NOMO-1 treated with DMSO at 0.1 percent for 48 hours (cell line): ENCODE measurements around the gene YWHAQ.
A peak's percentile ranks its signal among the peaks of the same experiment; 100 is the strongest.

Experiments
- DNase-seq: peaks from one replicate; lab custom pipeline; 2025; ENCODE audit not compliant: unreplicated experiment; lab: John Stamatoyannopoulos, UW

Gene YWHAQ

DNA sequence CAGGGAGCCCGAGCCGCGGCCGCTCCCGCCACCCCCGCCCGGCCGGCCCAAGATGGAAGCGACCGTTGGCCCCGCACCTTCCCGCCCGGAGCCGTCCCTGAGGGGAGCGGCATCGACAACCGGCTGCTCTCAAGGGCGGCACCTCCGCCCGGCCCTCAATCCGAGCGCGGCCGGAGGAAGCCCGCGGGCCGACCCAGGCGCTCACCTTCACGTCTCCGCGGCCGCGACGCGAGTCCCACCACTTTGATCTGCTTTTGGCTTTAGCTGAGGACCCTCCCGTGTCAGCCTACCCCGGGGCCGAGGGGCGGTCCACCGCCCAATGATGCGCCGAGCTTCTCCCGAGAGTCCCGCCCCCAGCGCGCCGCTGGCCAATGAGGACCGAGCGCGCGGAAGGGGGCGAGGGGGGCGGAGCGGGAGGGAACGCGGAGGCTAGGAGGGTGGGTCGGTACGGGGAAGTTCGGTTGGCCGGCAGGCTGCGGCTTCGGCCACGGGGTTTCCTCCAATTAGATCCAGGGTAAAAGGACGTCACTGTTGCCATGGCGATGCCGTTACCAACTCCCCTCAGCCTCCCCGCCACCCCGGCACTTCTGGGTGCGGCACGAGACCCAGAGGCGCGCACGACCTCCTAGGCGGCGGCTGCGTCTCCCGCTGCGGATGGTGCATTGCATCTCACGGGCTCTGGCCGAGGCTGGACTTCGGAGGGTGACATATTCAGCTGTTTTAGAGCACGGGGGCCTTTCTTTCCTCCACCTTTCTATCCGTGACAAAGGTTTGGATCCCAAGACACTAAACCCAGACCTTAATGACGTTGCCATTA lies at the start of gene YWHAQ:
TSS of gene YWHAQ (minus strand) at position 262 of the 817 bp plus-strand sequence. CDS start 545 bp downstream, outside the sequence.
- peak; percentile 98 for DNase-seq

DNA sequence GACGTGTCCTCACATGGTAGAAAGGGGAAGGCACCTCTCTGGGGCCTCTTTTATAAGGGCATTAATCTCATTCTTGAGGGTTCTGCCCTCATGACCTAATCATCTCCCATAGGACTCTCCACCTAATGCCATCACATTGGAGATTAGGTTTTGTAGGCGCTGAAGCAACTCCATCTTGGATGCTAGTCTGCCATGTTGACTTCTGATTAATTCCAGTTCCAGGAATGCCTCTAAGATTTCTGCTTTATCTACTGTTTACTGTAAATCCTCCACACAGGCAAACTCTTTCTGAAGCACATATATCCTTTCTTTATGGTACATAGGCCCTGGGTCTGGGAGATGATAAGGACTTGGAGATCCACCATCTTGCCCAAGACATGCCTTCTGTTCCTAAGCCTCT lies 49.3 kb upstream of the YWHAQ start:
- no peak for DNase-seq

DNA sequence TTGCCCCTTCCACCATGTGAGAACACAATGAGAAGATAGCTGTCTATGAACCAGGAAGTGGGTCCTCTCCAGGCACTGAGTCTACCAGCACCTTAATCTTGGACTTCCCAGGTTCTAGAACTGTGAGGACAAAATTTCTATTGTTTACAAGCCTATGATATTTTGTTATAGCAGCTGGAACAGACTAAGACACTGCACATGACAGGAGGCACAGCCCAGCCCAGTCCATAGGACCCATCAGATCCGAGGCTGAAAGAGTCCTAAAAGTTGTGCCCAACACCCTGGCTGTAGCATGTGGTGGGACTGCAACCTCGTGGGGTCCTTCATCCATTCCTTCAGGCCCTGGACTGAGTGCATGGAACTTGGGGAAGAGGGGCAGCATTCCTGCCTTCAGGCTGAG lies 48.4 kb upstream of the YWHAQ start:
- DNase-seq, result no peak

DNA sequence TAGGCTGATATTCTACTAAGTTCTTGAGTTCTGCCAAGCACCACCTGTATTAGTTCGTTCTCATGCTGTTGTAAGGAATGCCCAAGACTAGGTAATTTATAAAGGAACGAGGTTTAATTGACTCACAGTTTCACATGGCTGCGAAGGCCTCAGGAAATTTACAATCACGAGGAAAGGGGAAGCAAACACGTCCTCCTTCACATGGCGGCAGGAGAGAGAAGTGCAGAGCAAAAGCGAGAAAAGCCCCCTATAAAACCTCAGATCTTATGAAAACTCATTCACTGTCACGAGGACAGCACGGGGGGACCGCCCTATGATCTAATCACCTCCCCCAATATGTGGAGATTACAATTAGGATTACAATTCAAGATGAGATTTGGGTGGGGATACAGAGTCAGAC lies 47.7 kb upstream of the YWHAQ start:
- peak; percentile 26 for DNase-seq

DNA sequence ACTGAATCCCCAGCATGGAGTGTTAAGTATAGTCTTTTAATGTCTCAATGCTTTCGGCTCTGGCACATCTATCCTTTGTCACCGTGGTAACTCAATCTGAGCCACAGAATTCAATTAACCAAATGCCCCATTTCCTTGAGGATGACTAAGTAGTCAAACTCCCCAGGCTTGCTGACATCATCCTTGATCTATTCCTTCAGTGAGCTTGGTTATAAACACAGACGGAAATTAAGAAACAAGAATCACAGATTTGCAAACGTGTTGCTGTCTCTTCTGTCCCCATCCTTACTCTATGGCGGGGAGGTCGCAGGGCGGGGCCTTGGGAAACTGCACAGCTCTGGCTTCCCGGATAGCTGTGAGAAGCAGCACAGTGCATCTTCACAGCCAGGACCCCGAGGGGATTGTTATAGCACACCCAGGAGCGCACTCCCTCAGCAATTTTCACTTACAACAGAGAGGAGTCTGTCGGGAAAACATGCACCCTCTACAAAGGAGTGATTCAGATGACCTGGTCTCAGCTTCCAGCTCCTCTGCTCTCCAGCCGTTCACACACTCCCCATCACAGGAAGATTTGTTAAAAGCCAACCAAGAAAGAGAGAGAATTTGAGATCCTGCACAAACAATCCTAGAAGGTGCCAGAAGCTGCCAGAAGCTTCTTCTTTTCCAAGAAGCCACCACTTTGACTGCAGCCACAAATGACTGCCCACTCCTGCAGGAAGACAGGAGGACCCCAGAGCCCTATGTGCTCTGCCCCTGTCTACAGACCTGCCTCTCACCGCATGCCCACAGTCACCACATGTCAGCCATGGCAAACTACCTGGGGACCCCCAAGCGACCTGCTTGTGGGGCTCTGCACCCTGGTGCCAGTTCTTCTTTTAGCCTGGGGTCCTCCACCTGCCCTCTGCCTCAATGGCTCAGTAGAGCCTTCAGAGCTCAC lies 44.9 kb upstream of the YWHAQ start:
- DNase-seq, result peak; percentile 22

DNA sequence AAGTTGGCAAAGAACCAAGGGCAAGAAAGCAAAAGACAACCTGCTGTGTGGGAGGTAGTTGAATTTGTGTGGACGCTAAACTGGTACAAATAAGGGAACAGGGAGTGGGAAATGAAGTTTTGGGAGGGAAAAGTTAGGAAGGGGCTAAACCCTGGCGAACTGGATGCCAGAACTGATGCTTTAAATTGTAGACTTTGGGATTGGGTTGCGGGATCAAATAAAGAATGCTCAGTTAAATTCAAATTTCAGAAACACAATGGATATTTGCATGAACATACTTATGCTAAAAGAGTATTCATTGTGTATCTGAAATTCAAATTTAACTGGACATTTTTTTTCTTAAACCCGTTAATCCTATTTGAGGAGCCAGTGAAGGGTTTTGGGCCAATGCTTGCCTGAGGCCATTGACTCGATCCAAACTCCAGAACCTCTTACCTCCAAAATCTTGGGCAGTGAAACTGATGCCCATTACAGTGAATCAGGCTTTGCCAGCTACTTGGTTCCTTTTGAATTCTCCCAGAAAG lies 44.2 kb upstream of the YWHAQ start:
- no peak for DNase-seq

DNA sequence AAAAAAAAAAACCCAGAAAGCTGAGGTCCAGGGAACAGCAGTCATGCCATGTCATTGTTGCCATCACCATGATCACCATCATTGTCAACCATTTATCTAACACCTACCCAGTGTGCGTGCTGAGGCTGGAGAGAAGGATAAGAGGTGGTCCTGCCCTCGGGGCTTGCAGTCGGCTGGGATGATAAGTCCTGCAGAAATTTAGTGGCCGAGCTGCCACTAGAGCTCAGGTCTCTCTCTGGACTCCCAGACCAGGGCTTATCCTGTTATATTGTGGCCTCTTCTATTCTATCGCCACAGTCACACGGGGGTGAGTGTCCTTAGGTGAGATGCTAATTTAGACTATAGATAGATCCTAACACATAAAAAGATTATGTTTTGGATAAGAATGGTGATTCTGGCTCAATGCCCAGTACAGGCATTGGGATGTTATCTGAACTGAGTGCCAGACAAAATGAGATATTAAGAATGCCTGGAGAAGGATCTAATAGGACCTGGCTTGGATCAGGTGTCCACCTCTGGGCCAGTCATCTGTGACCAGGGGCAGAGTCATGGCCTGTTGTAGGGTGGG lies 43.2 kb upstream of the YWHAQ start:
- DNase-seq, result no peak

DNA sequence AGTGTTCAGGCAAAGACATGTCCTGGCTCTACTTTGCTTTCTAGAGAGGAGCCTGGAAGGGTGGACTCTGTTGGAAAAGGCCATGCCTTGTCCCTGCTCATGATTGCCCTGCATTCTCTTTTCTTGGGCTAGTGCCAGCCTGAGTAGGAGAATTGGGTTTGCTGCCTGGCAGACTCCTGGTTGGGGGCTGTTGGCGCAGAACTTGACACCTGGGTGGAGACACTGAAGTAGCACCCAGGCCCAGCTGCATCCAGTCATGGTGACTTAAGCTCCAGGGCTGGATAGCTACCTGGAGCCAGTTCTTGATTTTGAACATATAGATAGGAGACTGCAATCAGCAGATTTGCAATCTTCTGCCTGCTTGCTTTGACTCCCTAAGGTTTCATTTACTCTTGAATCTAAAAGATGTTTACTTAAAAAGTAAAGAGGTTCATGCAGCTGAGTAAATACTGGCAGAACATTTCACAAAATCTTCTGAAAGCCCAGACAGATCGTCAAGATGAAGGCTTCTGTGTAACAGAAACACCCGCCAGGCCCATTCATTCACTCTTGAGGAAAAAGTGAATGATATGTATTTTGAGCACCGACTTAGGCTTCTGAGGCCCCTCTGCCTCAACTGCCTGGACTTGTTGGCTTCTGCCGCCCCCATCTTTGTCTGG lies 38.0 kb upstream of the YWHAQ start:
- DNase-seq, result no peak

DNA sequence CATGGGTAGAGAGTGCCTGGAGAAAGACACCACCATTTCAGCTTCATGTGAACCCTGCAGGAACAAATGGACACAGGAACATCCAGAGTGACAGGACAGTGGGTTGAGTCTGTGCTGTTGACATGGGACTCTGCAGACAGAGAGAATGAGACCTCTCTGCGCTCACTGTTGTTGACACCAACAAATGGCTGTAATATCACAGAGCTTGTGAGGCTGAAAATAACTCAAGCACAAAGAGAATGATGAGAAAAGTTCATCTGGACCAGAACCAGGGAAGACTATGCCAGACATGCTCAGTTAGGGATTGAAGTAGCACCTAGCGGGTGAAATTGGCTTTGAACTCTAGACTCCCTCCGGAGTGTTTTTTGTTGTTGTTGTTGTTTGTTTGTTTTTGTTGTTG lies 37.0 kb upstream of the YWHAQ start:
- no peak for DNase-seq

DNA sequence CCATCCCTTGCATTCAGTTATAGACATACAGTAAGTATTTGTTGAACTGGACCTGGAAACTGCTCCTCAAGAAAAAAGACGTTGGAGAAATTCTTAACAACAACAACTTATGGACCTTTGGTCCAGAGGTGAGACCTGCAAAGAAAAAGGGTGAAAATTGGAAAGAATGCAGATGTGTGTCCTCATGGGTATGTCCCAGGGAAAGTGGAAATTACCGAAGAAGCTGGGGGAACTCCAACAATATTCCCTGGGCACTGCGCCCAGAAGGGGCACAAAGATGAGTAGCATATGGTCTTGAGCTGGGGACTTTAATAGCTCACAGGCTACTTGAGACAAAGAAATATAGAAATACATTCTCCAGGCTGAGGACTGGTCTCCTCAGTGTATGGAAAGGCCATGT lies 35.5 kb upstream of the YWHAQ start:
- no peak for DNase-seq

DNA sequence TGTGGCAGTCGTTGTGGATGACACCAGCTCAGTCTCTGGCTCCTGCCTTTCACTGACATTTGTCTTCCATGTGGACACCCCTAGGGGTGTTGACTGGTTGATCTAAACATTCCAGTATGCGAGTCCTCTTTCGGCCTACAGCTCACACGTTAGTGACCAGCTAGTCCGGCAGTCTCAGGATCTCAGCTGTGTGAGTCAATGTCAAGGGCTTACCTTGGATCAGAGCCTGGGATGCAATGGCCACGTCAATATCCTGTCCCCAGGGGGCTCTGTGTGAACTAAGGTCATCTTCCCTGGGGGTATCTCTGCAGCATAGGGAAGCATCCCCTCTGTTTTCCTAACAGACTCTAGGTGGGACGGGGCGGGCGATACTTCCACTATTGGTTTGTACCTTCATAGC lies 35.1 kb upstream of the YWHAQ start:
- DNase-seq, result no peak

DNA sequence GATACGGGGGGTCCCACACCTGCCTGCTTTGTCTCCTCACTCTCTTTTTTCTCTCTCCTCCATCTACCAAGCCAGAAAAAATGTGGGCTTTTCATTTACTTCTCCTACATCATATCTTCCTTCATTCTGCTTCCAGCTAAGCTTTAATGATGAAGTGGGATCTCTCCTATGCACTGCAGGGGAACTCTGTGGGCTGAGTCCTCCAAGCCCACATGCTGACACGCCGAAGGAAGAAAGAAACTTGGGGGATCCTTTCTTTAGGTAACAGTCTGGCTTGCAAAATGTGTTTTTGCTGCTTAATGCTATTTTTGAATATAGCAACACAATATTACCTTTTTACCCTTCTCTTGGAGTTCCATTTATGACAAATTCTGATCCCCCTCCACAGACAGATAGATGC lies 33.6 kb upstream of the YWHAQ start:
- DNase-seq, result no peak

DNA sequence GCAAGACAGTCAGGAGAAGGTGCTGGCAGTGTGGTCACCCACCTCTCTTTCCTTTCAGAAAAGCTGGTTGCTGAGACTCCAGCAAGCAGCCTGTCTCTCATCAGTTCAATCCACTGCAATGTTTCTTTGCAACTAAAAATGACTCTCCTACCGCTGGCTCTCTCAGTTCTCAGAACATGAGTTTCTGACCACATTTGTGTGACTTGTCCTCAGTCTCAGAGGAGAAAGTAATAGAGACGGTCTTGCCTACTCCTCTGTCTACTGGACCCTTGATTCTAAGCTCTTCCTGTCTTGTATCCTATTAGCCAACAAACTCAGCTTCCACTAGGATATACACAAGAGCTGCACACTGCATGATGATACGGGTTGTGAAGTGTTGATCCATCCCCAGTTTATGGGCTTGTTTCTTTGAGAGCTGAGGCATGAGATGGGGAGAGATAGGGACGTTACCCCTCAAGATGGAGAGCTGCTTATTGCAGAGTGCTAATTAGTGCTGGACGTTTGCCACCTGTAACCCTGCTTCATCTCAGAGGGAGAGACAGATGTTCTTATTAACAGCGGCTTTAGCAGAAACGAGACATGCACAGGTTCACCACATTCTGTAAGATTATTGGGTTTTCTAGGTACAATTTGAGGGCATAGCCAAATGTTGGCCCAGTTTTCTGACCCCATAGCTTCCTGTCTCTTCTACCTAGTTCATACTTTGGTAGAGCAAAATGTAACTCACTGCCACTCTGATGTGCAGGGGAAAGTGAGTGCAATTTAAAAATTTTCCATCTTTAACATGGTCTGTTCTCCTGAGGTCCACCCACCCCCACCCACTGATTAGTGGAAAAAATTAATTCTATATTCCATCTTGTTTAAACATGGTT lies 32.4 kb upstream of the YWHAQ start:
- DNase-seq, result no peak

DNA sequence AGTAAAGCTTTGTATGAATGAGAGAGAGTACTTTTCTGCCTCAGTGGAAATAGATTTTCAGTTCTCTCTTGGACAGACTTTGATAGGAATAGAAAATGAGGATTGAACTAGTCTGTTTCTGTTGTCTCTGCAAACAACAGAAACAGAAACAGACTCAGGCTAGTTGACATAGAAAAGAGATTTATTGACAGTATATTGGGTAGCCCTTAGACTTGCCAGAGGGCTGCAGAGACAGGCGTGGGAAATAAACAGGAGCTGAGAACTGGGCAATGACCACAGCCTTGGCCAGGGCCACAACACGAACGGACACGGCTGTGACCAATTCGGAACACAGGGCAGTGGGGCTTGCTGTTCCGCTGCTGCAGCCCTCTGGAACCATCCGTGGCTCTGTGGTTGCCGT lies 30.5 kb upstream of the YWHAQ start:
- DNase-seq, result no peak

DNA sequence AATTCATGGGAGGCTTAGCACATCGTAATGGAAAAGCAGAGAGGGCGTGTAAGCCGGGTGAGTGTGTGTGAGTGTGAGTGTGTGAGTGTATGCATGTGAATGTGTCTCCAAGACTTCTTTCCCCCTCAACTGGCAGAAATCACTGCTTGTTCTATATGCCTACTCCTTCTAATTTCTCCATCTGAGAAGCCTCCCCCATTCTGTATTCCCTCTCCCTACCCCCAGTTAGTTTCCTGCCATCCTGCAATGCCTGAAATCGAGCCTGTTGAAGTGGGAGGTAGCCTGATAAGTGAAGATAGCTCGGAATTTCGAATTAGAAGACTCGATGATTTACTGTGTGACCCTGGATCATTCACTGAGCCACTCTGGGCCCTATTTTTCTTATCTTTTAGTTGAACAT lies 30.0 kb upstream of the YWHAQ start:
- no peak for DNase-seq

DNA sequence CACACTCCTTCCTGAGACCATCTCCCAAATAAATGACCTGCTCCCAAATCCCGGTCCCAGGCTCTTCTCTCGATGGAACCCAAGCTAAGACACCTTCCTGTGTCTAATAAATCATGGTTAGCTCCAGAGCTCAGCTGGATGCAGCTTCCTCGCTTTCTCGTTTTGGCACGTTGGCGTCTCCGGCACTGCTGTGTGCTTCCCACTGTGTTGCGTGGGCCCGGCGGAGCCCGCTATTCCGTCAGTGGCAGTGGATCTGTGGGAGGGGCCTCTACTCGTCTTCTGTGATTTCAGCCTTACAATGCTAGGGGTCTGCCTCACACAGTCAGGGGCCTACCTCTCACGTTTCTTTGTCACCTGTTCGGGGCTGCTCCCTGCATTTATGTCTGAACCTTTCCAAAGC lies 29.4 kb upstream of the YWHAQ start:
- no peak for DNase-seq

DNA sequence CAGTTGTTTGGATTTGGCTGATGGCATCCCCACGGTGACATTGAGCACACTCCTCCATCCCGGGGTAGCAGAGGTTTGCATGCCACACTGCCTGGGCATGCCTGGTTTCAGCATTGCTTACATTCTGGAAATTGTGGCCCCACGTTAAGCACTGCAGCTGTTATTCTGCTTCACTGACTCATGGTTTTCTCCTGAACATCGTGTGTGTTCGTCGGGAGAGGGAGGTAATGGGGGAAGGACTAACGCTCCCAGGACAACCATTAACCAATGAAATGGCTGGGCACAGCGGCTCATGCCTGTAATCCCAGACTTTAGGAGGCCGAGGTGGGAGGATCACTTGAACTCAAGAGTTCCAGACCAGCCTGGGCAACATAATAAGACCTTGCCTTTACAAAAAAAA lies 28.2 kb upstream of the YWHAQ start:
- DNase-seq, result no peak

DNA sequence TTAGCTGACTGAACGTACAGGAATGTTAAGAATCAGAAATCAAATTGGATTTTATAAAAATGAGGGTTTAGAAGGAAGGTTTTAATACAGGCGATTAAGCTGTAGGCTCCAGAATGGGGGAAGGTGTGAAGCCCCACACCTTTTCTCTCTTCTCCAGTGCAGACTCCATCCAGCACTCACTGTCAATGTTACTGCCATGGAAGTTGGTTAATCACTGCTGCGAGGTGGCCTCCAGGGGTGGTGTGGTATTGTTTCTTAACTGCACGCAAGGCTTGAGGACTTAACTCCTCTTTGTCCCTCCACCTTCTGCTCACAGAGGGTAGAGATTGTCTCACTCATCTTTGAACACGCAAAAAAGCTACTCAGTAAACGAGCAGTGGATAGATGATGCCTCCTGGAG lies 26.9 kb upstream of the YWHAQ start:
- DNase-seq, result no peak

DNA sequence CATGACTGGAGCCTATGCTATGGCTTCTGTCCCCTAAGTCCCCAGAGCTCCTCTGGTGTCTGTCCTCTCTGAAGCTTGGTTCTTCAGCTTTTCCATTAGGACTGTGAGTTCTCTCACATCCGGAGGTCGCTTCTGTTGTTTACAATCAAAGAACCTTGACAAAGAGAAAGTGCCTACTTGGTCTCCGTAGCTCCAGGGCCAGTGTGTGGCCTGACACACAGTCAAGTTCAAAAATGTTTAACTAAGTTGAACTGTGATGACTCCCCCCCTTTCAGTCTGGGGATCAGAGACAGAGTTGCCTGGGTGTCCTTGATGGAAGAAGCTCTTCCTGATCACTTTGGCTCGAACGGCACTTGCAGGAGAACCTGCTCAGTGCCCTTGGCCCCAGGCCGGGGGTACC lies 26.3 kb upstream of the YWHAQ start:
- DNase-seq, result no peak

DNA sequence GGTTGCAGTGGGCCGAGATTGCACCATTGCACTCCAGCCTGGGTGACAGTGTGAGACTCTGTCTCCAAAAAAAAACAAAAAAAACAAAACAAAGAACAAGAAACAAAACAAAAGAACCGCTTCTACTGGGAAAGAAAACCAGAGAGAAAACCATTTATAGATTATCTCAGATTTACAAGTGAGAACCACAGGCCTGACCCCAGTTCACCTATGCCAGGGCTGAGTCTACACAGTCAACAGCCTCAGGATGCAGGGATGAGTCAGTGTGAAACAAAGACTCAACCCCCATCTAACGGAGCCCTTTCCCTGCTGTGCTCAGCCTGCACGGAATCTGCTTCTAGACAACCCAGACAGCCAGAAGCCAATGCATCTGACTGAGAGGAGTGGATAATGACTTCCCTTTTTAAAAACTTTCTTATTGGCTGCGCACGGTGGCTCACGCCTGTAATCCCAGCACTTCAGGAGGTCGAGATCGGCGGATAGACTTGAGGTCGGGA lies 25.5 kb upstream of the YWHAQ start:
- DNase-seq, result peak; percentile 68
